GM19238 (cell line): ENCODE data around the gene BMP8A.
A peak's percentile ranks its signal among the peaks of the same experiment; 100 is the strongest.
"Not testable (repeated sequence)": the region's sequence is repeated elsewhere in the genome, so short reads cannot be mapped to it uniquely, and the experiment has no call there.

Experiments
- DNase-seq: peaks from one replicate; pipeline ENCODE4 v3.0.0; 2011; ENCODE audit warnings: low spot score; ENCODE audit not compliant: insufficient read length

Gene BMP8A

GRCh38 chr1:39526466-39527189, 35.2 kb downstream of the BMP8A start:
- no peak for DNase-seq

GRCh38 chr1:39527190-39527579, 35.7 kb downstream of the BMP8A start:
- not testable (repeated sequence) for DNase-seq

- DNase-seq = no peak
These were observed 36.6 kb downstream of the BMP8A start for GRCh38 chr1:39528082-39528481.

- DNase-seq = no peak
These were observed 38.6 kb downstream of the BMP8A start for GRCh38 chr1:39529901-39530535.

- DNase-seq = no peak
These were observed 40.1 kb downstream of the BMP8A start for GRCh38 chr1:39531526-39531925.

- DNase-seq = no peak
These were observed 42.0 kb downstream of the BMP8A start for GRCh38 chr1:39533442-39533841.

- DNase-seq = no peak
These were observed 47.3 kb downstream of the BMP8A start for GRCh38 chr1:39538531-39539251.

GRCh38 chr1:39539252-39539790, 47.9 kb downstream of the BMP8A start:
- DNase-seq = peak; percentile 62

- no peak for DNase-seq
These were observed 49.1 kb downstream of the BMP8A start for GRCh38 chr1:39540504-39541031.

- DNase-seq = no peak
These were observed 51.5 kb downstream of the BMP8A start for GRCh38 chr1:39542924-39543323.

- no peak for DNase-seq
These were observed 52.9 kb downstream of the BMP8A start for GRCh38 chr1:39544327-39544726.

GRCh38 chr1:39545531-39545930, 54.1 kb downstream of the BMP8A start:
- no peak for DNase-seq

- no peak for DNase-seq
These were observed 62.8 kb downstream of the BMP8A start for GRCh38 chr1:39554277-39554676.

- no peak for DNase-seq
These were observed 69.8 kb downstream of the BMP8A start for GRCh38 chr1:39561279-39561678.

- DNase-seq = no peak
These were observed 71.5 kb downstream of the BMP8A start for GRCh38 chr1:39562886-39563285.

- DNase-seq = no peak
These were observed 72.2 kb downstream of the BMP8A start for GRCh38 chr1:39563669-39564068.

- DNase-seq = no peak
These were observed 72.9 kb downstream of the BMP8A start for GRCh38 chr1:39564340-39564739.

- DNase-seq = no peak
These were observed 73.5 kb downstream of the BMP8A start for GRCh38 chr1:39564941-39565340.

GRCh38 chr1:39566441-39567137, 75.2 kb downstream of the BMP8A start:
- DNase-seq = no peak

GRCh38 chr1:39567302-39567701, 75.9 kb downstream of the BMP8A start:
- no peak for DNase-seq

- DNase-seq = no peak
These were observed 76.8 kb downstream of the BMP8A start for GRCh38 chr1:39568208-39568607.
